ENCODE measurements around the gene DCC. TPM values are rescaled to one million over a fixed set of nuclear protein-coding genes. Genes with fewer than 3 reads are reported as not detected.

DCC gene
- total and polyA plus RNA-seq, 9 donors, result under 0.01 to 0.77 (median 0.30) TPM; not detected in 3

DNA sequence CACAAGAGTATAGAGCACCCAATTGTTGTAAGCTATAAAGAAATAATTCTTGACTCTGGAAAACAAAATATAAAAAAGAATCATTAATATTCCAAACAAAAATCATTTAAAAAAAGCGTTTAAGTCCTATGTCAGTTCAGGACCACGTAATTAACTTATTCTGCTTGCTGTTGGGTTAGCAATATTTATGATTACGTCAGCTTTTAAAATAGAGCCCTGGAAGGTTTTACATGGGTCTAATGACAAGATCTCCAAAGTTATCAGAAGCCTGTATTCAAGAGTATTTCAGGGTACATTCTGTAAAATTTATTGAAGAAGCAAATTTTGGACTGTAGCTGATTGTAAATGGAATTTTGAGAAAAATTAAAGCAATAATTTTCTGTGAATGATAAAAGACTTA is 521.6 kb downstream of the DCC start:
- 77 to 84% (median 83%) methylated on average over 3 of the region's 3 CpGs for WGBS, 3 donors
- TF ChIP-seq POLR2A (IDR thresholded peaks at IDR 0.05) (no peak), EP300 (IDR thresholded peaks at IDR 0.05) (no peak)
- TF ChIP-seq, protein P1, sequence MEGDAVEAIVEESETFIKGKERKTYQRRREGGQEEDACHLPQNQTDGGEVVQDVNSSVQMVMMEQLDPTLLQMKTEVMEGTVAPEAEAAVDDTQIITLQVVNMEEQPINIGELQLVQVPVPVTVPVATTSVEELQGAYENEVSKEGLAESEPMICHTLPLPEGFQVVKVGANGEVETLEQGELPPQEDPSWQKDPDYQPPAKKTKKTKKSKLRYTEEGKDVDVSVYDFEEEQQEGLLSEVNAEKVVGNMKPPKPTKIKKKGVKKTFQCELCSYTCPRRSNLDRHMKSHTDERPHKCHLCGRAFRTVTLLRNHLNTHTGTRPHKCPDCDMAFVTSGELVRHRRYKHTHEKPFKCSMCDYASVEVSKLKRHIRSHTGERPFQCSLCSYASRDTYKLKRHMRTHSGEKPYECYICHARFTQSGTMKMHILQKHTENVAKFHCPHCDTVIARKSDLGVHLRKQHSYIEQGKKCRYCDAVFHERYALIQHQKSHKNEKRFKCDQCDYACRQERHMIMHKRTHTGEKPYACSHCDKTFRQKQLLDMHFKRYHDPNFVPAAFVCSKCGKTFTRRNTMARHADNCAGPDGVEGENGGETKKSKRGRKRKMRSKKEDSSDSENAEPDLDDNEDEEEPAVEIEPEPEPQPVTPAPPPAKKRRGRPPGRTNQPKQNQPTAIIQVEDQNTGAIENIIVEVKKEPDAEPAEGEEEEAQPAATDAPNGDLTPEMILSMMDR (IDR thresholded peaks at IDR 0.05), result no peak
- no peaks in the 10 kb centered on the region for H3K36me3 ChIP-seq
- H3K4me3 ChIP-seq, result no peak overlapping the region
- no peaks in the 10 kb centered on the region for H3K4me1 ChIP-seq (ENCODE audit: insufficient read depth)
- H3K27ac ChIP-seq, result no peak overlapping the region
- no peak for DNase-seq
- no peaks in the 10 kb centered on the region for H3K27me3 ChIP-seq
- intact Hi-C loops (cut with DNase I), result no loop called here
- no peaks in the 10 kb centered on the region for H3K9me3 ChIP-seq

- no peaks in the 10 kb centered on the region for H3K9me3 ChIP-seq
- no peak overlapping the region for H3K27ac ChIP-seq
- H3K4me3 ChIP-seq, result no peak overlapping the region
- no peaks in the 10 kb centered on the region for H3K36me3 ChIP-seq
- H3K4me1 ChIP-seq (ENCODE audit: insufficient read depth), result no peaks in the 10 kb centered on the region
- intact Hi-C loops (cut with DNase I), result no loop called here
- no peak for DNase-seq
- TF ChIP-seq POLR2A (IDR thresholded peaks at IDR 0.05), result no peak
- 89 to 95% (median 94%) methylated on average over 8 to 9 of the region's 9 CpGs for WGBS, 3 donors
- H3K27me3 ChIP-seq, result no peaks in the 10 kb centered on the region
Observed at GRCh38 chr18:52869349-52869923, 529.4 kb downstream of the DCC start.

DNA sequence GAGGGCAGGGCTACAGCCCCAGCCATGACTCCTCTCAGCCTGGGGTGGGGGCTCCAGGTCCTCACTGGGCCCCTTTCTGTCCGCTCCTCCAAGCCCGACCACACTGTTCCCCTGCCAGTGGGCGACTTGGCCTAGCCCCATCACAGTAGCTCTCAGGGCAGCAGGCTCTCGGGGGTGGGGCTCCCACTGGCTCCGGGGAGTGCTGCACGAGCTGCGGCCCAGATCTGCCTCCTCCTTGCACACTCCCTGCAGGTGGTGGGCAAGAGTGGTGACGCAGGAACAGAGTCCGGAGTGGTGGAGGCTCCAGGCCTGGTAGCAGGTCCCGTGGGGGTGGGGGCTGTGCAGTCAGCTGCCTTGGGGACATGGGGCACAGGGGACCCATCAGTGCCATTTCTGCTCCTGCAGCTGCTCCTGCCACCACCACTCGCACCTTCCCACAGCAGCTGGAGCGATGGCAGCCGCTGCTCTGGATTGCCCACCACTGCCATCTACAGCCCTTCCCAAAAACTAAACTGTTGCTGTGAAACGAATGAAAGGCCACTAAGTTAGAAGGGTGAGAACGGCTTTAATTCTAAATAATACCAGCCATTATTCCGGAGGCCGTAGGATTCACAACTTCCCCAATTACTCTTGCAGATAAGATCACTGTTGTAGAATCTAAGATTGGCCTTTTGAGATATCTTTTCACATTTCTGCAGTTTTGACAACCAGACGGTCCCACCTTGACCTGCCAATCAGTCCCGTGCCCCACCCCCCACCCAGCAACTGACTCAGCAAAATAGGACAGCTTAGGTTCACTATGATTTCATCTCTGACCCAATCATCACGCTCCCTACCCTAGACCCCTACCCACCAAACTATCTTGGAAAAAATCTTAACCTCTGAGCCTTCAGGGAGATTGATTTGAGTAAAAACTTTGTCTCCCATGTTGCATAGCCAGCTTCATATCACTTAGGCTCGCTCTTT is 530.2 kb downstream of the DCC start:
- intact Hi-C loops (cut with DNase I), result no loop called here
- WGBS, 3 donors, result 74 to 83% (median 81%) methylated on average over 20 to 21 of the region's 21 CpGs

GRCh38 chr18:52874774-52875173 is 534.8 kb downstream of the DCC start:
- no peak overlapping the region for H3K4me3 ChIP-seq
- TF ChIP-seq EP300 (IDR thresholded peaks at IDR 0.05) (no peak), POLR2A (IDR thresholded peaks at IDR 0.05) (no peak)
- TF ChIP-seq, protein P1 (IDR thresholded peaks at IDR 0.05), result no peak
- H3K4me1 ChIP-seq (ENCODE audit: insufficient read depth), result no peaks in the 10 kb centered on the region
- H3K27me3 ChIP-seq, result no peaks in the 10 kb centered on the region
- H3K9me3 ChIP-seq, result no peaks in the 10 kb centered on the region
- no peak for DNase-seq
- H3K27ac ChIP-seq, result no peak overlapping the region
- no peaks in the 10 kb centered on the region for H3K36me3 ChIP-seq
- intact Hi-C loops (cut with DNase I), result no loop called here
- WGBS, 3 donors, result 66 to 83% (median 72%) methylated on average over 3 of the region's 3 CpGs

More for the DNA sequence above, 530.2 kb downstream of the DCC start:
- Histone ChIP-seq H3K9me3 (no peaks in the 10 kb centered on the region), H3K4me1 (ENCODE audit: insufficient read depth) (no peaks in the 10 kb centered on the region), H3K36me3 (no peaks in the 10 kb centered on the region), H3K27me3 (no peaks in the 10 kb centered on the region), H3K27ac (no peak overlapping the region), H3K4me3 (no peak overlapping the region)
- no peak for DNase-seq
- TF ChIP-seq, protein P1 (IDR thresholded peaks at IDR 0.05), result no peak
- TF ChIP-seq EP300 (IDR thresholded peaks at IDR 0.05) (no peak), POLR2A (IDR thresholded peaks at IDR 0.05) (no peak)

DNA sequence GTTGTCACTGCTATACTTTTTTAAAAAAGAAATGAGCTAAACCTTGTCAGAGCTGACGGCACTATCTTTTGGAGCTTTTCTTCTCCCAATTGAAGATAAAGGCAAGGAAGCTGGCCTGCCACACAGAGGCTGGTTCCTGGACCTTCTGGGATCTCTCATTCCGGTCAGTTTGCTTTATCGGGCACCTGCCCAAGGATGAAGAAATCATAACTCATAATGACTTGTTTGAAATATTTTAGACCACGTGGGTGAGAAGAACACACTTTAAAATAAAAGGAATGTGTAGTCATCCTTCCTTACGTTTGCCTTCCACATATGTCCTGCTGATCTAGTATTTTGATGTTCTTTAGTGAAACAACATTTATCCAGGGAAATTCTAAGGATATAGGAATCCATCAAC is 535.7 kb downstream of the DCC start:
- Histone ChIP-seq H3K4me3 (no peak overlapping the region), H3K4me1 (ENCODE audit: insufficient read depth) (no peaks in the 10 kb centered on the region), H3K27me3 (no peaks in the 10 kb centered on the region), H3K36me3 (no peaks in the 10 kb centered on the region), H3K9me3 (no peaks in the 10 kb centered on the region), H3K27ac (no peak overlapping the region)
- intact Hi-C loops (cut with DNase I), result no loop called here
- TF ChIP-seq, protein P1 (IDR thresholded peaks at IDR 0.05), result no peak
- TF ChIP-seq POLR2A (IDR thresholded peaks at IDR 0.05), result no peak
- TF ChIP-seq EP300 (IDR thresholded peaks at IDR 0.05), result no peak
- no peak for DNase-seq
- WGBS, 3 donors, result 7 to 14% (median 12%) methylated on average over 5 of the region's 5 CpGs
